HG02588 (cell line): ENCODE data around the gene REL.
"Not testable (repeated sequence)": the region's sequence is repeated elsewhere in the genome, so short reads cannot be mapped to it uniquely, and the experiment has no call there.

Source experiments
- ATAC-seq: cut with Tn5 transposase; IDR thresholded peaks from one replicate; pipeline ENCODE4 v1.9.1; 2021; ENCODE audit warnings: mild to moderate bottlenecking, moderate library complexity; ENCODE audit not compliant: unreplicated experiment

Gene REL

GRCh38 chr2:60906395-60906794 lies 25.0 kb downstream of the REL start:
- no peak for ATAC-seq

- ATAC-seq = no peak
These were observed 26.0 kb downstream of the REL start for GRCh38 chr2:60907329-60907728.

- no peak for ATAC-seq
These were observed 44.8 kb downstream of the REL start for GRCh38 chr2:60925994-60926740.

GRCh38 chr2:60926741-60927552 lies 45.6 kb downstream of the REL start:
- no peak for ATAC-seq

- ATAC-seq = not testable (repeated sequence)
These were observed 50.7 kb downstream of the REL start for GRCh38 chr2:60932061-60932460.

- ATAC-seq = no peak
These were observed 51.6 kb downstream of the REL start for GRCh38 chr2:60932954-60933353.

- ATAC-seq = no peak
These were observed 52.9 kb downstream of the REL start for GRCh38 chr2:60934165-60934722.

- ATAC-seq = no peak
These were observed 55.4 kb downstream of the REL start for GRCh38 chr2:60936757-60937156.

GRCh38 chr2:60938301-60938700 lies 56.9 kb downstream of the REL start:
- ATAC-seq = no peak

GRCh38 chr2:60939622-60940021 lies 58.2 kb downstream of the REL start:
- ATAC-seq = no peak

GRCh38 chr2:60945341-60945740 lies 64.0 kb downstream of the REL start:
- no peak for ATAC-seq

- no peak for ATAC-seq
These were observed 65.7 kb downstream of the REL start for GRCh38 chr2:60947056-60947455.

- no peak for ATAC-seq
These were observed 66.8 kb downstream of the REL start for GRCh38 chr2:60948161-60948560.

GRCh38 chr2:60948926-60949579 lies 67.7 kb downstream of the REL start:
- ATAC-seq = no peak

- no peak for ATAC-seq
These were observed 72.8 kb downstream of the REL start for GRCh38 chr2:60954139-60954538.

GRCh38 chr2:60957224-60957623 lies 75.8 kb downstream of the REL start:
- ATAC-seq = no peak

GRCh38 chr2:60957643-60958042 lies 76.3 kb downstream of the REL start:
- ATAC-seq = no peak

- no peak for ATAC-seq
These were observed 77.0 kb downstream of the REL start for GRCh38 chr2:60958361-60958760.

- no peak for ATAC-seq
These were observed 77.4 kb downstream of the REL start for GRCh38 chr2:60958800-60959199.

GRCh38 chr2:60959501-60959900 lies 78.1 kb downstream of the REL start:
- no peak for ATAC-seq

GRCh38 chr2:60960706-60961105 lies 79.3 kb downstream of the REL start:
- no peak for ATAC-seq
